GM10248 (cell line): ENCODE results near the gene SLC22A16.
"Not testable (repeated sequence)": the region's sequence is repeated elsewhere in the genome, so short reads cannot be mapped to it uniquely, and the experiment has no call there.

ENCODE experiments used
- CTCF ChIA-PET: fragments of 300-600 bp; sonication (Branson Sonifier 250); formaldehyde crosslinking; extraction: SDS; loops from one replicate; lab custom pipeline; 2021; ENCODE audit warnings: antibody characterized with exemption; lab: Yijun Ruan, JAX
- POLR2A ChIA-PET: fragments of 350-650 bp; sonication (Branson Sonifier 250); formaldehyde crosslinking; extraction: SDS; loops from one replicate; lab custom pipeline; 2020; ENCODE audit warnings: antibody characterized with exemption; lab: Yijun Ruan, JAX
- DNase-seq: peaks from one replicate; pipeline ENCODE4 v3.0.0; 2012; ENCODE audit errors: extremely low spot score
- TF ChIP-seq, protein P1 (sequence below): IDR thresholded peaks from 2 replicates; pipeline ENCODE4 v1.5.1; 2012; ENCODE audit warnings: mild to moderate bottlenecking, low read depth; ENCODE audit errors: extremely low read depth, missing control alignments, control extremely low read depth

SLC22A16 gene

DNA sequence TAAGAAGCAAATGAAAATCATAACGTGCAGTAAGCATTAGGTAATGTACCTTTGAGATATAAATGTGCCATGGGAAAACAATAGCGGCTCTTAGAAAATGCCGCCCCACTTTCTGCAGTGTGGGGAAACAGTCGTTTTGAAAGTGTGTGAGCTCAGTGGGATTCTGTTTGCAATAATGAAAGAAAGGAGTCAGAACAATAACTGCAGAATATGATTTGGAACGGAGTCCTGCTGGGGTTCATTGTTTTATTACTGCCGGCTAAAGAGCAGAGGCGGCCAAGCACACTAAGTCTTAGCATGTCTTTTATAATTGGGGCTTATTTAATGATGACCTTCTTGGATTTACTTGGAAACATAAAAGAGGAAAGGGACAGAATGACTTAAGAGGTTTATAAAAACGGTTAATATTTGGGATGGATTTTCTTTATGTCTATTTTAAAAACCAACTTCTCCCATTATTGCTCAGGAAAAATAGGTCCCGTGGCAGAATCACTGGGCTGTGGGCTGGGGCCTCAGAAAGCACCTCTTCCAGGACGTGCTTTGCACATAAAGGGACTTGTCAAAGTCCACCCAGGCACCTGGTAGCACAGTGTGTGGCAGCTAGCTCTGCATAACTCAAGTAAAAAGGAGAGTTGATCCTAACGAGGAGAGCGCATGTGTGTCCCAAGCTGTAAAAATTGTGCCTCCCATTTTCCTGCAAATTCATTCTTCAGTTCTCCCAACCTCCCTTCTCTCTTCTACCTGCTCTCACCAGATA lies 44.0 kb upstream of the SLC22A16 start:
- ChIA-PET POLR2A (no interaction called here), CTCF (interaction anchor here (1.8 kb wide), 1 partner anchor 8 kb away, joined by 4 read pairs; no protein-coding TSS in a partner anchor)
- TF ChIP-seq, protein P1, sequence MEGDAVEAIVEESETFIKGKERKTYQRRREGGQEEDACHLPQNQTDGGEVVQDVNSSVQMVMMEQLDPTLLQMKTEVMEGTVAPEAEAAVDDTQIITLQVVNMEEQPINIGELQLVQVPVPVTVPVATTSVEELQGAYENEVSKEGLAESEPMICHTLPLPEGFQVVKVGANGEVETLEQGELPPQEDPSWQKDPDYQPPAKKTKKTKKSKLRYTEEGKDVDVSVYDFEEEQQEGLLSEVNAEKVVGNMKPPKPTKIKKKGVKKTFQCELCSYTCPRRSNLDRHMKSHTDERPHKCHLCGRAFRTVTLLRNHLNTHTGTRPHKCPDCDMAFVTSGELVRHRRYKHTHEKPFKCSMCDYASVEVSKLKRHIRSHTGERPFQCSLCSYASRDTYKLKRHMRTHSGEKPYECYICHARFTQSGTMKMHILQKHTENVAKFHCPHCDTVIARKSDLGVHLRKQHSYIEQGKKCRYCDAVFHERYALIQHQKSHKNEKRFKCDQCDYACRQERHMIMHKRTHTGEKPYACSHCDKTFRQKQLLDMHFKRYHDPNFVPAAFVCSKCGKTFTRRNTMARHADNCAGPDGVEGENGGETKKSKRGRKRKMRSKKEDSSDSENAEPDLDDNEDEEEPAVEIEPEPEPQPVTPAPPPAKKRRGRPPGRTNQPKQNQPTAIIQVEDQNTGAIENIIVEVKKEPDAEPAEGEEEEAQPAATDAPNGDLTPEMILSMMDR = no peak
- DNase-seq = no peak

- DNase-seq = no peak
- POLR2A ChIA-PET = no interaction called here
- TF ChIP-seq, protein P1 = no peak
- CTCF ChIA-PET = interaction anchor here (2.1 kb wide), 1 partner anchor 10 kb away, joined by 7 read pairs; no protein-coding TSS in a partner anchor
These were observed 41.3 kb upstream of the SLC22A16 start for GRCh38 chr6:110517601-110518281.

DNA sequence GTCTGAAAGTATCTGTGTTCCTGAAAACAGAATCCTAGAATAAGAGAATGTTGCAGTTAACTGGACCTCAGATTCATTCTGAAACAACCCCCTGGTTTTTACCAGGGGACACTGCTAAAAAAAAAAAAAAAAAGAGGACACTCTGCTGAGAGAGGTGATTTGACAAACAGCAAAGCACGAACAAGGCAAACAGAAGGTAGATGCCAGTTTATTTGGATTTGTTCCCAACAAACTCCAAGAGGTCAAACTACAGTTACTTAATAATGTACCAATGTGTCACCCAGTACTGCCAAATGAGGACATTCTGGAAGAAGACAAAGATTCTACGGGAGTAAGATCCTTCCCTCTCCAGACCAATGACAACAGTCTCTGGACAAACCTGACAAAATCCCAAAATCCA lies 40.6 kb upstream of the SLC22A16 start:
- ChIA-PET POLR2A (no interaction called here), CTCF (no interaction called here)
- DNase-seq = no peak
- TF ChIP-seq, protein P1 = no peak

DNA sequence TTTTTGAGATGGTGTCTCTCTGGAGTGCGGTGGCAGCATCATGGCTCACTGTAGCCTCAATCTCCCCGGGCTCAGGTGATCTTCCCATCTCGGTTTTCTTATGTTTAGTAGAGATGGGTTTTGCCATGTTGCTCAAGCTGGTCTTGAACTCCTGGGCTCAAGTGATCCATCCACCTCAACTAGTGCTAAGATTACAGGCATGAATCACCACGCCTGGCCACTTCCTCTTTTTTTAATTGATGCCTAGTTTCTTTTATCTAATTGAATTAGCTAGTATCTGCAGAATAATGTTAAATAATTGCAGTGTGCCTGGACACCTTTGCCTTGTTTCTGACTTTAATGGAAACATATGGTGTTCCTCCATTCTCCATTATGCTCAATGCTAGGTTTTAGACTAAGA lies 38.4 kb upstream of the SLC22A16 start:
- TF ChIP-seq, protein P1 = no peak
- POLR2A ChIA-PET = no interaction called here
- CTCF ChIA-PET = interaction anchor here (1.5 kb wide), 1 partner anchor 15 kb away, joined by 3 read pairs; no protein-coding TSS in a partner anchor
- no peak for DNase-seq

- no peak for DNase-seq
These were observed 36.6 kb upstream of the SLC22A16 start for GRCh38 chr6:110512991-110513390.

GRCh38 chr6:110512549-110512948 lies 36.1 kb upstream of the SLC22A16 start:
- POLR2A ChIA-PET, DNase-seq: not testable (repeated sequence)
- CTCF ChIA-PET = interaction anchor here (0.9 kb wide), 1 partner anchor 44 kb away, joined by 3 read pairs; no protein-coding TSS in a partner anchor

More at GRCh38 chr6:110512991-110513390, 36.6 kb upstream of the SLC22A16 start:
- ChIA-PET CTCF (interaction anchor here (0.9 kb wide), 1 partner anchor 44 kb away, joined by 3 read pairs; no protein-coding TSS in a partner anchor), POLR2A (no interaction called here)
- TF ChIP-seq, protein P1 = no peak

DNA sequence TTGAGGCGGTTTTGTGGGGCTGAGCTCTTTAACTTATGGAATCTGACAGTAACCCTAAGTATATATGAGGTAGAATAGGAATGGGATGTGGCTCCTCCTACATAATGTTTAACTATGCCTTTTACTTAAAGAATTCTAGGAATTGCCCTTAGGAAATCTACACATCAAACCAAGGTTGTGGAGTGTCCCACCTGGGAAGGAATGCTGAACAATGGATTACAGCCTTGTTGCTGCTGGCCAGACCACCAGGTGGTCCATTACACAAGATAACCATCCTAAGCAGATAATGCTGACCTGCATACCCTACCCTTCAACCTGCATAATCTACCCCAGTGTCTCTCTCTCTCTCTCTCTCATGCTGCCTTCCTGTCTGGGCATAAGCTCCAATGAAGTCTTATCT lies 35.0 kb upstream of the SLC22A16 start:
- TF ChIP-seq, protein P1 = no peak
- POLR2A ChIA-PET = no interaction called here
- no peak for DNase-seq
- CTCF ChIA-PET = interaction anchor here (1.6 kb wide), 1 partner anchor 16 kb away, joined by 5 read pairs; no protein-coding TSS in a partner anchor
